Measurements from ENCODE around the gene SUSD4. TPM values are rescaled to one million over a fixed set of nuclear protein-coding genes. Genes with fewer than 3 reads are reported as not detected.

SUSD4 gene
- total and polyA plus RNA-seq, 2 of the 4 experiments (the other 2 are of a cell fraction): 1.8 to 2.7 TPM

- Histone ChIP-seq H3K4me1 (ENCODE audit: control insufficient read depth, insufficient read depth, low read length) (peaks cover 13% of the 10 kb centered on the region), H2AFZ (replicated peaks; ENCODE audit: low read length, poor library complexity) (no peak overlapping the region), H2BK15ac (ENCODE audit: low read depth, low read length) (no peak overlapping the region), H2BK120ac (ENCODE audit: low read depth, low read length) (no peak overlapping the region), H3K27ac (ENCODE audit: insufficient read depth, low read length) (no peak overlapping the region), H4K8ac (ENCODE audit: low read depth in 2 of 2, low read length in 2 of 2) (no peak overlapping the region), H3K9me1 (ENCODE audit: insufficient read depth, low read length) (peaks cover 14% of the 10 kb centered on the region), H3K14ac (replicated peaks; ENCODE audit: low read depth, low read length) (no peak overlapping the region), H4K20me1 (ENCODE audit: insufficient read depth, low read length) (no peaks in the 10 kb centered on the region), H3K4me2 (ENCODE audit: low read depth, low read length) (no peak overlapping the region), H2AK9ac (replicated peaks; ENCODE audit: low read depth, low read length, poor library complexity) (no peak overlapping the region), H3K79me1 (ENCODE audit: low read depth in 1 of 2, low read length in 2 of 2) (peaks cover 0 to under 1% of the 10 kb centered on the region in 2 experiments; a peak in 1 of 4 replicates), H3K56ac (ENCODE audit: extremely low read depth, insufficient read depth, low read length) (no peak overlapping the region), H2BK20ac (ENCODE audit: low read depth, low read length) (no peak overlapping the region), H4K5ac (ENCODE audit: low read depth, low read length) (no peak overlapping the region), H3K23ac (ENCODE audit: low read depth, low read length) (no peak overlapping the region), H2BK5ac (ENCODE audit: low read depth, low read length, poor library complexity, severe bottlenecking) (no peak overlapping the region), H4K91ac (ENCODE audit: insufficient read depth, low read depth, low read length) (no peak overlapping the region), H3K4ac (ENCODE audit: low read depth, low read length) (no peak overlapping the region), H3K9ac (ENCODE audit: low read depth, low read length) (no peak overlapping the region), H3K18ac (ENCODE audit: low read depth, low read length) (no peak overlapping the region), H3K9me3 (ENCODE audit: control insufficient read depth, insufficient read depth, low read length) (no peaks in the 10 kb centered on the region), H3K4me3 (ENCODE audit: insufficient read depth, low read depth, low read length) (no peak overlapping the region), H3K27me3 (ENCODE audit: control insufficient read depth, insufficient read depth, low read length) (peaks cover 2% of the 10 kb centered on the region; the same call in 1 of the 2 replicates), H2AK5ac (ENCODE audit: low read depth, low read length) (no peak overlapping the region), H3K36me3 (ENCODE audit: control insufficient read depth, insufficient read depth, low read length) (no peaks in the 10 kb centered on the region)
- dilution Hi-C loops (cut with HindIII; ENCODE audit: low sequenced_read_pairs, unreplicated experiment) (no loop called here), intact Hi-C loops (cut with micrococcal nuclease) (no loop called here), in situ Hi-C loops (cut with MboI; ENCODE audit: low sequenced_read_pairs) (no loop called here)
- TF ChIP-seq BHLHE40 (IDR thresholded peaks at IDR 0.05; ENCODE audit: low read depth, low read length) (no peak), POLR2A (IDR thresholded peaks at IDR 0.05; ENCODE audit: low read depth, low read length) (no peak), MAFK (IDR thresholded peaks at IDR 0.05; ENCODE audit: low read depth, low read length) (no peak), SMC3 (IDR thresholded peaks at IDR 0.05; ENCODE audit: low read depth, low read length) (no peak), CHD1 (IDR thresholded peaks at IDR 0.05; ENCODE audit: low read depth, low read length) (no peak), CEBPB (IDR thresholded peaks at IDR 0.05; ENCODE audit: low read depth, low read length) (no peak), NFE2L2 (IDR thresholded peaks at IDR 0.05; ENCODE audit: low read depth, low read length) (no peak), FOS (IDR thresholded peaks at IDR 0.05; ENCODE audit: low read depth, low read length) (no peak), RAD21 (IDR thresholded peaks at IDR 0.05; ENCODE audit: low read length) (no peak), CTCF (conservative IDR thresholded peaks at IDR 0.05; ENCODE audit: low read depth, low read length) (no peak), MAZ (IDR thresholded peaks at IDR 0.05; ENCODE audit: borderline replicate concordance, low read depth, low read length) (no peak), RFX5 (IDR thresholded peaks at IDR 0.05; ENCODE audit: low read depth, low read length) (no peak), MXI1 (IDR thresholded peaks at IDR 0.05; ENCODE audit: borderline replicate concordance, low read depth, low read length) (no peak), ELK1 (IDR thresholded peaks at IDR 0.05; ENCODE audit: borderline replicate concordance, low read depth, low read length) (no peak), RCOR1 (IDR thresholded peaks at IDR 0.05; ENCODE audit: insufficient replicate concordance, low read length) (no peak)
- TF ChIP-seq, protein P1, sequence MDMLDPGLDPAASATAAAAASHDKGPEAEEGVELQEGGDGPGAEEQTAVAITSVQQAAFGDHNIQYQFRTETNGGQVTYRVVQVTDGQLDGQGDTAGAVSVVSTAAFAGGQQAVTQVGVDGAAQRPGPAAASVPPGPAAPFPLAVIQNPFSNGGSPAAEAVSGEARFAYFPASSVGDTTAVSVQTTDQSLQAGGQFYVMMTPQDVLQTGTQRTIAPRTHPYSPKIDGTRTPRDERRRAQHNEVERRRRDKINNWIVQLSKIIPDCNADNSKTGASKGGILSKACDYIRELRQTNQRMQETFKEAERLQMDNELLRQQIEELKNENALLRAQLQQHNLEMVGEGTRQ (IDR thresholded peaks at IDR 0.05; ENCODE audit: low read depth, low read length): no peak
- ATAC-seq (ENCODE audit: low read depth): no peak
- BruUV-seq (replicated peaks): no TSS peak
- DNase-seq: no peak
- CTCF ChIA-PET: no interaction called here
- POLR2A ChIA-PET (ENCODE audit: unreplicated experiment): no interaction called here
- WGBS, 2 experiments (ENCODE audit: extremely low coverage in 2 of 2, insufficient read length in 1 of 2): no CpG with 5 or more reads among the region's 3 CpGs
Observed at GRCh38 chr1:223226271-223226670, 137.7 kb downstream of the SUSD4 start.
